Stimulated activated CD4-positive, alpha-beta T cell treated with anti-CD3 and anti-CD28 coated beads, TNF-alpha, amount 100 ng/mL, for 24 hours (primary cell): Measurements from ENCODE around the gene PCGF3.
"Not testable (repeated sequence)": the region's sequence is repeated elsewhere in the genome, so short reads cannot be mapped to it uniquely, and the experiment has no call there.

Experiments
- DNase-seq, 3 experiments: peaks; one replicate each; pipeline ENCODE4 v3.0.0-alpha.2; 2020; ENCODE audit warnings: low read depth in 3 of 3

The PCGF3 gene

GRCh38 chr4:703336-704197 lies 2.1 kb upstream of the PCGF3 start:
- DNase-seq, result no peak

GRCh38 chr4:704198-704891 lies 1.3 kb upstream of the PCGF3 start:
- DNase-seq, result no peak

GRCh38 chr4:704971-705277 lies 708 bp upstream of the PCGF3 start:
- no peak for DNase-seq

GRCh38 chr4:706083-706633 lies 526 bp downstream of the PCGF3 start:
- DNase-seq, result not testable (repeated sequence)

DNA sequence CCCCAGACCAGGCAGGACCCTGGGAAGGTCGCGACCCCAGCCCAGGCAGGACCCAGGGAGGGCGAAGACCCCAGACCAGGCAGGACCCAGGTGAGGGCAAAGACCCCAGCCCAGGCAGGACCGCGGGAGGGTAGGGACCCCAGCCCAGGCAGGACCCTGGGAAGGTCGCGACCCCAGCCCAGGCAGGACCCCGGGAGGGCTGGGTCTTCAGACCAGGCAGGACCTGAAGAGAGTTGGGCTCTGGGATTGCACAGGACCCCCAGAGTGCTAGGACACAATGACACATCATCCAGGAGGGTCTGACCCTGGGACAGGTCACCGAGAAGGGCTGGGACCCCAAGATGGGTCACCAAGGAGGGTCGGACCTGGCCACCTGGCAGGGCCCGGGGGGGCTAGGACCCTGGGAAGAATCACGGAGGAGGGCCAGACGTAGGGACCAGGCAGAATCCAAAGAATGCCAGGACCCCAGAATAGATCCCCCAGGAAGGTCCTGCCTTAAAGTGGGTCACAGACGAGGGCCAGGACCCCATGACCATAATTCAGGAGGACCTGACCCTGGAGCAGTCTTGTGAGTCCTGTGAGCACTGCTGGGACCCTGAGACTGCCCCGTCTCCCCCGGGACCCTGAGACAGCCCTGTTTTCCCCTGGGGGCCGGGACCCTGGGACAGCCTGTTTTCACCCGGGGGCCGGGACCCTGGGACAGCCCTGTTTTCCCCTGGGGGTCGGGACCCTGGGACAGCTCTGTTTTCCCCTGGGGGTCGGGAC lies 1.4 kb downstream of the PCGF3 start:
- no peak for DNase-seq

- no peak for DNase-seq
Observed at GRCh38 chr4:707929-708630, 2.4 kb downstream of the PCGF3 start.

DNA sequence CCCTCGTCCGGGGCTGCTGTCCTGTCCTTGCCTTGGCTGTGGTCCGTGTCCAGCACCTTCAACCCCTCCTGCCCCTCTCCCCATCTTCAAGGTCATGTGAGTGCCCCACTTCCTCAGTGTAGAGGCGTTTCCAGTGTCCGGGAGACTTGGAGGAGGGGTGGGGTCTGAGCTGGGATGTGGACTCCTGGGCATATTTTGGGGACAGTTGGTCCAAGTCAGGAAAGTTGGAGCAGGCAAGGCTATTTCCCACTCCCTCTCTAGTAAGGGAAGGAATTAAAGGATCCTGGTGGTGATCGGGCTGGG lies 3.0 kb downstream of the PCGF3 start:
- no peak for DNase-seq

- DNase-seq, result no peak
Observed at GRCh38 chr4:709348-709747, 3.7 kb downstream of the PCGF3 start.

DNA sequence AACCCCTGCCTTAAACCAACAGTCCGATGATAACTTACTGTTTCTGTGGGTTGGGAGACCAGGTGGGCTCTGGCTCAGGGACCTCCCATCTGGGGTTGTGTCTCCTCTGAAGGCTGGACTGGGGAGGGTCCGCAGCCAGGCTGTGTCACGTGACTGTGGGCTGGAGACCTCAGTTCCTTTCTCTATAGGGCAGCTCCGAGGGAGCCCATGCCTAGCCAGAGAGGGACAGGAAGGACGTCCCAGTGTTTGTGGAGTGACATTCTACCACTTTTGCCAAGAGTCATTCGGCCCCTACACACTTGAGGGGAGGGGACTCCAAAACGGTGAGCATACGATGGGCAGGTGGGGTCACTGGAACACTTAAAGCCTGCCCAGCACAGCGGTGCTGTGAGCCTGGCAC lies 4.5 kb downstream of the PCGF3 start:
- DNase-seq, result no peak

- no peak for DNase-seq
Observed at GRCh38 chr4:710916-711315, 5.3 kb downstream of the PCGF3 start.

- DNase-seq, result no peak
Observed at GRCh38 chr4:712093-712492, 6.5 kb downstream of the PCGF3 start.

DNA sequence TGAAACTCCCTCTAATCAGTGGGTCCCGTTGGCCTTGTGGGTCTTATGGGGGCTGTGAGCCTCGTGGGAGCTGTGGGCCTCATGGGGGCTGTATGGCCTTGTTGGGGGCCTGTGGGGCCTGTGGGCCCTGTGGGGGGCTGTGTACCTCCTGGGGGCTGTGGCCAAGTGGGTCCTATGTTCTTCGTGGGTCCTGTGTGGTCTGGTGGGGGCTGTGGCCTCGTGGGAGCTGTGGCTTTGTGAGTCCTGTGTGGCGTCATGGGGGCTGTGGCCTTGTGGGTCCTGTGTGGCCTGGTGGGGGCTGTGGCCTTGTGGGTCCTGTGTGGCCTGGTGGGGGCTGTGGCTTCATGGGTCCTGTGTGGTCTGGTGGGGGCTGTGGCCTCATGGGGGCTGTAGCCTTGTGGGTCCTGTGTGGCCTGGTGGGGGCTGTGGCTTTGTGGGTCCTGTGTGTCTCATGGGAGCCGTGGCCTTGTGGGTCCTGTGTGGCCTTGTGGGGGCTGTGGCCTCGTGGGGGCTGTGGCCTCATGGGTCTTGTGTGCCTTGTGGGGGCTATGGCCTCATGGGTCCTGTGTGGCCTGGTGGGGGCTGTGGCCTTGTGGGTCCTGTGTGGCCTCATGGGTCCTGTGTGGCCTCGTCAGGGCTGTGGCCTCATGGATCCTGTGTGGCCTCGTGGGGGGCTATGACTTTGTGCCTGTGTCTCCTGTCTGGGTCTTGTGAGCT lies 7.4 kb downstream of the PCGF3 start:
- DNase-seq, result no peak

DNA sequence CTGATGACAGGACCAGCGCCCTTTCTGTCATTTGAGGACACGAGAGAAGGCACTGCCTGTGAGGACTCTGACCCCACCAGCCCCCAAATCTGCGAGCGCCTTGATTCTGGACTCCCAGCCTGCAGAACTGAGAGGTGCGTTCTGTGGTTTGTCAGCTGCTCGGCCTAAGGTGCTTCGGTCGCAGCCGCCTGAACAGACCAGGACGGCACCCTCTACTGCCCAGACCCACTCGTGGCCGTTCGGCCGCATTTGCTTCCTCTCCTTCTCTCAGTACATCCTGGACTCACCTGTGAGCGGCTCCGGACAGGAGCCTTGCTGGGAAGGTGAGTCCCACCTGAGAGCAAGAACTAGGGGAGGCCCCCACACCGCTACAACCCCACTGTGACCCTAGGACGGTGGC lies 8.5 kb downstream of the PCGF3 start:
- no peak for DNase-seq

DNA sequence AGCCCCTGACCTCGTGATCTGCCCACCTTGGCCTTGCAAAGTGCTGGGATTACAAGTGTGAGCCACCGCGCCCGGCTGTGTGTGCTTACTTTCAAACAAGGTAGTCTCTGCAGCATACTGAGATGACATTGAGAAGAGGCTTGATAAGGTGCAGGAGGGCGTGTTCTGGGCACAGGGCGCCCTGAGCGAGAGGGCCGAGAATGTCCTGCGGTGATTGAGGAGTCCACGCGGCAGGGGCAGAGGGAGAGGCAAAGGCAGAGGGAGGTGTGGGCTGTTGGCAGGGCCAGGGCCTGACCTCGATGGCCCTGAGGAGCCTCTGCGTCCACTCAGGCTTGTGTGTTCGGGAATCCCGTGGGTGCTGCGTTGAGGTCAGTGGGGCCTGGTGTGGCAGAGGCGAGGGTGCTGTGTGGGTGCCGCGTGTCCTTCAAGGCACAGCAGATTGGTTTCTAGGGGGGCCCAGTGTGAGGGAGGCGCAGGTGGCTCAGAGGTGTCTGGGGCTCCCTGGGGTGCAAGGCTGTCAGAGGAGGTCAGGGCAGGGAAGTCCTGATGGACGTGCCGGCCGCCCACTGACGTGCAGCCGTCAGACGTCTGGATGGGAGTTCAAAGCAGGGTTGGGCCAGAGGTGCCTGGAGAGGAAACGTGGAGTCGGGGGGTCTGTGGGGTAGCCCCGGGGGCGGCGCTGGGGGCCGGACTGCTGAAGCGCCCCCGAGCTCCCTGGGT lies 12.1 kb downstream of the PCGF3 start:
- no peak for DNase-seq

DNA sequence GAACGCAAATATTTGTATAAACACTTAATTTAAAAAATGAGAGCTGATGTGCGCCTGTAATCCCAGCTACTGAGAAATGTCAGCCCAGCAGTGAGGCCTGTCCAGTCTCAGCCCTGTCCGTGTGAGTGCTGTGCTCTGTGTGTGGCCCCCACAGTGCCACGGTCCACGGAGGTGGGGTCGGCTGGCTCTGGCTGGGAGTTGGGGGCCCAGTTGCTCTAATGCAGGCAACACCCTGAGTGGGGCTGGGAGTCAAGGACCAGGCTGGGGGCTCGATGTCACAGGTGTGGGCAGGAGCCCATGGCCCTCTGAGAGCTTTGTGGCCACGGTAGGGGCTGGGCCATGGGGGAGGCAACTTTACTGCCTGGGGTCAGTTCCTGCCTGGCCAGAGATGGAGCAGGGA lies 12.8 kb downstream of the PCGF3 start:
- DNase-seq, result no peak

DNA sequence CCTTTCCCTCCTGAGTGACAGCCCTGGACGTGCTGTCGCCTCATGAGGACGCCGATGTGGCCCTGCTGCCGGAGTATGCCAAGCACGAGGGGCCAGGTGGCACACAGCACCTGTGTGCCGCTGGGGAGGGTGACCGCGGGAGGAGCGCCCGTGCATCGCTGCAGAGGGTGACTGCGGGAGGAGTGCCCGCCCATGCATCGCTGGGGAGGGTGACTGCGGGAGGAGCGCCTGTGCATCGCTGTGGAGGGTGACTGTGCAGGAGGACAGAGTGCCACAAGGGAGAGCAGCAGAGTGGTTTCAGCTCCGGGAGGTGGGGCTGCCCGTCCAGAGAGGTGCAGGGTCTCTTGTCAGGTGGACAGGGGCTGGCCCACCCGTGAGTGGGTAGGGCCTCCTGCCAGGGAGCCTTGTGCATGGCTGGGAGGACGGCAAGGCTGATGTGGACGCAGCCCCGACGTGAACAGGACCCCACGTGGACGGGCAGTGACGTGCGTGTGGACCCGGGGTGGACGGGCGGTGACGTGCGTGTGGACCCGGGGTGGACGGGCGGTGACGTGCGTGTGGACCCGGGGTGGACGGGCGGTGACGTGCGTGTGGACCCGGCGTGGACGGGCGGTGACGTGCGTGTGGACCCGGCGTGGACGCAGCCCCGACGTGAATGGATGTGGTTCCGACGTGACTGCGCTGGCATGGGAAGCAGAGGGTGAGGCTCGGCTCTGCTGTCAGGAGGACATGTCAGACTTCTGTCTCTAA lies 14.7 kb downstream of the PCGF3 start:
- DNase-seq, result no peak

DNA sequence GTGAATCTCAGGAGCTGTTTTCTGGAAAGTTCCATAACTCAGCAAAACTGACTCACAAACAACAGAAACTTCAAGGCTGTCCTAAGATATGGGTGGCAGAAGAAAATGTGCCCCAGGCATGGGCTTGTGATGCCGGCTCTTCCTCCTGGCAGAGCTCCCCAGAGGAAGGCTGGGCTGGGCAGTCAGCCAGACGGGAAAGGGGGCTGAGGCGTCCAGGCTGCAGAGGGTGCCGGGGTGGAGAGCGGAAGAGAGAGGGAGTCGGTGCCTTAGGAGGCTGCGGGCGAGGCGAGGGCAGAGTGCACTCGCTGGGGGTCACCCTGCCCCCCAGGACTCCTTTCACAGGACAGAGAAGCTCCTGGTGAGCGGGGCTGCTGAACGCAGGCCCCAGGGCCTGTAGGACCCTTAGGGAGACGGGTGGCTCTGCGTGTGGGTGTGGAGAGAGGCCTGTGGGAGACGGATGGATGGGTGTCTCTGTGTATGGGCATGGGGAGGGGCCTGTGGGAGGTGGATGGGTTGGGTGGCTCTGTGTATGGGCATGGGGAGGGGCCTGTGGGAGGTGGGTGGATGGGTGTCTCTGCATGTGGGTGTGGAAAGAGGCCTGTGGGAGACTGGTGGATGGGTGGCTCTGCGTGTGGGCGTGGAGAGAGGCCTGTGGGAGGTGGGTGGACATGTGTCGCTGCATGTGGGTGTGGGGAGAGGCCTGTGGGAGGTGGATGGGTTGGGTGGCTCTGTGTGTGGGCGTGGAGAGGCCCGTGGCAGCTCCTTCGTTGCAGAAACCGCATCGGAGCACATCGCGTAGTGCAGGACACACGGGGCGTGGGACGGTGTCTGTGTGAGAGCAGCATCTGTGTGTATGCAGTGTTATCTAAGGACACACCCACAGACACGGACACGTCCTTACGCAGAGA lies 15.9 kb downstream of the PCGF3 start:
- DNase-seq, result no peak

GRCh38 chr4:722169-722725 lies 16.6 kb downstream of the PCGF3 start:
- no peak for DNase-seq
